Kidney epithelial cell (primary cell): ENCODE results near the gene TTC39C. TPM values are rescaled to one million over a fixed set of nuclear protein-coding genes. Genes with fewer than 3 reads are reported as not detected.
"Not testable (repeated sequence)": the region's sequence is repeated elsewhere in the genome, so short reads cannot be mapped to it uniquely, and the experiment has no call there.

Experiments
- DNase-seq: peaks from one replicate; pipeline ENCODE4 v3.0.0-alpha.2; 2010; ENCODE audit warnings: low read depth
- H3K27me3 ChIP-seq: 2 replicates; pipeline ENCODE4 v1.6.0; 2011; ENCODE audit warnings: low read length; ENCODE audit not compliant: control insufficient read depth, insufficient read depth
- H3K36me3 ChIP-seq: 2 replicates; pipeline ENCODE4 v1.5.1; 2011; ENCODE audit warnings: low read length; ENCODE audit not compliant: control insufficient read depth, insufficient read depth
- H3K4me3 ChIP-seq: 2 replicates; pipeline ENCODE4 v1.5.1; 2011; ENCODE audit warnings: low read depth, mild to moderate bottlenecking, control low read depth, low read length
- total RNA-seq: library from RNA; depleted of rRNA; stranded (reverse); fragments of >200 nt; gene quantifications from 2 replicates; pipeline ENCODE4 v1.2.3, GENCODE V29; 2015
- TF ChIP-seq, protein P1 (sequence below): IDR thresholded peaks from 2 replicates; pipeline ENCODE4 v1.5.1; 2011; ENCODE audit warnings: mild to moderate bottlenecking, moderate library complexity, low read length, control low read depth, inconsistent platforms; ENCODE audit not compliant: insufficient read depth, poor library complexity, severe bottlenecking

TTC39C gene
- total RNA-seq, 1 donor from 2014 or later, result 20.5 TPM

DNA sequence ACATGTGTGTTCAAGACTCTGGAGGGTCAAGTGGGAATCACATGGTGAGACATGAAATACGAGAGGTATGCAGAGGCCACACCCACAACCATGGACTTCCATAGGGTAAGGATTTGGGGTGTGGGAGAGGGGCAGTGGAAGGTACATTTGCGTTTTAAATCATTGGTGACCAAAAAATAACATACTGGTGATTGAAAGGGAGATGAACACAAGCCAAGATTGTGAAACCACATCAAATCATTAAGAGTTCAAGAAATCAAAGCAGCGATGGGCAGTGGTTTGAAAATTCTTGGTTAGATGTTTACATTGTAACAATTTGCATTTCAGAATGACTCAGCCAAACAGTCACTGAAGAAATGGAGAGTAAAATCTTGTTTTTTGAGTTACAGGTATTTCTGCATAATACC is 122.4 kb downstream of the TTC39C start:
- DNase-seq, result no peak
- Histone ChIP-seq H3K27me3 (no peaks in the 10 kb centered on the region), H3K36me3 (peaks cover 1% of the 10 kb centered on the region), H3K4me3 (no peak overlapping the region)
- TF ChIP-seq, protein P1, sequence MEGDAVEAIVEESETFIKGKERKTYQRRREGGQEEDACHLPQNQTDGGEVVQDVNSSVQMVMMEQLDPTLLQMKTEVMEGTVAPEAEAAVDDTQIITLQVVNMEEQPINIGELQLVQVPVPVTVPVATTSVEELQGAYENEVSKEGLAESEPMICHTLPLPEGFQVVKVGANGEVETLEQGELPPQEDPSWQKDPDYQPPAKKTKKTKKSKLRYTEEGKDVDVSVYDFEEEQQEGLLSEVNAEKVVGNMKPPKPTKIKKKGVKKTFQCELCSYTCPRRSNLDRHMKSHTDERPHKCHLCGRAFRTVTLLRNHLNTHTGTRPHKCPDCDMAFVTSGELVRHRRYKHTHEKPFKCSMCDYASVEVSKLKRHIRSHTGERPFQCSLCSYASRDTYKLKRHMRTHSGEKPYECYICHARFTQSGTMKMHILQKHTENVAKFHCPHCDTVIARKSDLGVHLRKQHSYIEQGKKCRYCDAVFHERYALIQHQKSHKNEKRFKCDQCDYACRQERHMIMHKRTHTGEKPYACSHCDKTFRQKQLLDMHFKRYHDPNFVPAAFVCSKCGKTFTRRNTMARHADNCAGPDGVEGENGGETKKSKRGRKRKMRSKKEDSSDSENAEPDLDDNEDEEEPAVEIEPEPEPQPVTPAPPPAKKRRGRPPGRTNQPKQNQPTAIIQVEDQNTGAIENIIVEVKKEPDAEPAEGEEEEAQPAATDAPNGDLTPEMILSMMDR, result no peak

DNA sequence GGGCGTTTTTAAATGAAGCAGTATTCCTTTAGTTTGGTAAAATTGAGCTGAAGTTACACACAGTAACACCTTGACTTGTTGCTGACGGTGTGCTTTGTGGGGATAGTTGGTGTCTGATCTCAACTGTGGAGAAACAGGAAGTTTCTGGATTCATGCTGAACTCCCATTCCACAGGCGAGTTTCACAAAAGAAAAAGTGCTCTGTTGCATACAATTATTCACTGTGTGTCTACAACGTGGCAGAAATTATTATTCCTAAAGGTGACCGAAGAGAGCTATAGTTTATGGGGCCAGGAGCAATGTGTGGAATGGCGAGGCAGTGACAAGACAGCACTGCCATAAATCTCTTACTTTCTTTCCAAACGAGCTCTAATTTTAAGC is 123.8 kb downstream of the TTC39C start:
- TF ChIP-seq, protein P1, result no peak
- Histone ChIP-seq H3K4me3 (peak overlapping the region; percentile 58), H3K36me3 (peaks cover 1% of the 10 kb centered on the region), H3K27me3 (no peaks in the 10 kb centered on the region)
- no peak for DNase-seq

DNA sequence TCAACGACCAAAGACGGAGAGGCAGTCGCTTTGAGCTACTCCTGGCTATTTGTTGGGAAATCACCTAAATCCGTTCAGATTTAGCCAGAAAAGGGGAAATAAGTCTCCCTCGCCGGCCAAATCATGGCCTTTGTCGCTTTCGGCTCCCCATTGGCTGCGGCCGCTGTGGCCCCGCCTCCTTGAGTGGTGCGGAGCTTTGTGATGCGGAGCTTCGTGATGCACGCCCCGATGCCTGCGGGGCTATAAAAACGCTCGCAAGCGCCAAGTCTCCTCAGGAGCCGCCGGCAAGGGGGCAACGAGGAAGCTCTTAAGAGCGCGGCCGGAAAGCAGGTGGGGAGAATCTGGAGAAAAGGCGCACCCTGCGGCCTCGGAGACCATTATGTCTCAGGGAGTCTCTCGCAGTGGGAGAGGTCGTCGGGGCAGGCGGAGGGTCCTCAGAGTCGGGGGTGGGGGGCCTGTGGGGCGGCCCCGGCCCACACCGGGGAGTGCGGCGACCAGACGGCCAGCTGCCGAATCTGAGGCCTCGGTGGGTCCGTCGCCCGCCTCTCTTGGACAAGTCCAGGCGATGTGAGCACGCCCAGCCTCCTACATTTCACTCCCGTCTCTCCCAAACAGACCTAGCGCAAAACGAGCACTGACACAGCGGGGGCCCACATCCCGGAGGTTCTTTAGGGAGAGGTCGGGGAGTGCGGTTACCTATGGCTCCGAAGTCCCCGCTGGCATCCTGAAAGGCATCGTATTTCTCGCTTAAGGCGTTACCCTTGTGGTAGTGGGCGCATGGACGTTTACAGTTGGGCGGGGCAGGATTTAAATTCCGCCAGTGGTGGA is 124.4 kb downstream of the TTC39C start, which contains the start of gene CABYR:
Gene CABYR (plus strand): TSS at position 274 of the 828 bp plus-strand sequence. CDS start 4,053 bp downstream, outside the sequence.
- Histone ChIP-seq H3K4me3 (peak within 1 kb of the TSS; percentile 58), H3K27me3 (no peaks in the 10 kb centered on the region), H3K36me3 (peaks cover 1% of the 10 kb centered on the region)
- DNase-seq, result peak; percentile 61
- TF ChIP-seq, protein P1, result no peak

DNA sequence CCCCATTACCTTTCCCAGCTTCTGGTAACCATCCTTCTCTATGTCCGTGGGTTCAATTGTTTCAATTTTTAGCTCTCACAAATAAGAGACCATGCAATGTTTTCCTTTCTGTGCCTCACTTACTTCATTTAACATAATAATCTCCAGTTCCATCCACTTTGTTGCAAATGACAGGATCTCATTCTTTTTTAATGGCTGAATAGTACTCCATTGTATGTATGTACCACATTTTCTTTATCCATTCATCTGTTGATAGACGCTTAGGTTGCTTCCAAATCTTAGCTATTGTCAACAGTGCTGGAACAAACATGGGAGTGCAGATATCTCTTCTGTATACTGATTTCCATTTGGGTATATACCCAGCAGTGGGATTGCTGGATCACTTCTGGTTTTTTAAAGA is 126.1 kb downstream of the TTC39C start:
- Histone ChIP-seq H3K27me3 (no peaks in the 10 kb centered on the region), H3K4me3 (no peak overlapping the region), H3K36me3 (no peaks in the 10 kb centered on the region)
- DNase-seq, result no peak
- TF ChIP-seq, protein P1, result no peak

DNA sequence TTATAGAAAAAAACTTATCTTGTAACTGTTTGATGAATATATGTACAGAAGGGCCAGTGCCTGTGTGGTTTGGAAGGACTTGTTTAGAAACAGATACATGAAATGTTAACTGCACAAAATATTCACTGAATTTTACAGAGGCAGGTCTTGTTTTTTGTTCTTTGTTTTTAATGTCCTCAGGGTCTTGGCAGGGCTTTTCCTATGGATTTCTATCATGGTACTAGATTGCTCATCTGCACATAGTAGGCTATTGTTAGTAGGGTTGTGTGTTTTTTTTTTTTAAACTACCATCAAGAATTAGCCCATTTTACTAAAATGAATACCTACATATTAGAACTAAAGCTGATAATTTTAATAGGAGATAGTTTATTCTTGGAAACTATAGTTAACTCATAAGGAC is 127.8 kb downstream of the TTC39C start:
- TF ChIP-seq, protein P1, result no peak
- no peak overlapping the region for H3K4me3 ChIP-seq
- H3K27me3 ChIP-seq, result no peaks in the 10 kb centered on the region
- no peak for DNase-seq
- no peaks in the 10 kb centered on the region for H3K36me3 ChIP-seq

DNA sequence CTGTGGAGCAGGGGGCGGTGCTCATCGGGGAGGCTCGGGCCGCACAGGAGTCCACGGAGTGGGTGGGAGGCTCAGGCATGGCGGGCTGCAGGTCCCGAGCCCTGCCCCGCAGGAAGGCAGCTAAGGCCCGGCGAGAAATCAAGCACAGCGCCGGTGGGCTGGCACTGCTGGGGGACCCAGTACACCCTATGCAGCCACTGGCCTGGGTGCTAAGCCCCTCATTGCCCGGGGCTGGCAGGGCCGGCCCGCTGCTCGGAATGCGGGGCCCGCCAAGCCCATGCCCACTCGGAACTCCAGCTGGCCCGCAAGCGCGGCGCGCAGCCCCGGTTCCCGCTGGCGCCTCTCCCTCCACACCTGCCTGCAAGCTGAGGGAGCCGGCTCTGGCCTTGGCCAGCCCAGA is 135.0 kb downstream of the TTC39C start:
- not testable (repeated sequence) for H3K4me3 ChIP-seq, H3K36me3 ChIP-seq, DNase-seq, H3K27me3 ChIP-seq
